ENCODE data around the gene RYR3.

The RYR3 gene

DNA sequence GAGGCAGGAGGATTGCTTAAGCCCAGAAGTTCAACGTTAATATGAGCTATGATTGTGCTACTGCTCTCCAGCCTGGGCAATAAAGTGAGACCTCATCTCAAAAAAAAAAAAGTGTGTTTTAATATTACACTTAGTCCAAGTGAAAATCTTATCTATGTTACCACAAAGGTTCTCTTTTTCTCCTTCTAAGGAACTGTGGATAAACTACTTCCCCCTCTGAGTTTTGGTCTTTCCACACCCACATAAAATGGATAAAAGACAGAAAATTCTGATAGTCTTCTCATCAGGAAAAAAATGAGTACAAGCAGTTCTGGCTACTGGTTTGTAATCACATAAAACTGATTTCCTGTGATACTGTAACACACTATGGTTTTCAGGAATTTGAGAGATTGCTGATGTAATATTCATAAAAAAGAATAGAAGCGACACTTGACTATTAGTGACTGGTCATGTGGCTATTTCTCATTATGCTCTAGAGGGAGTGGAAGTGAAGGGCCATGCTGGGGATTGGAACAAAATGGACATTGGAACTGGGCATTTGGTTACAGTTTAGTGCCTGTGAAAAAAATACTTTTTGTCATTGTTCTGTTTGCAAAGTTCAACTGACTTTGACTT is 68.2 kb downstream of the RYR3 start:
- H3K9ac ChIP-seq, result no peak overlapping the region
- no peaks in the 10 kb centered on the region for H3K4me1 ChIP-seq (ENCODE audit: low read depth, poor library complexity, severe bottlenecking)
- TF ChIP-seq CTCF (conservative IDR thresholded peaks at IDR 0.05; ENCODE audit: low read depth, low read length), result no peak
- H3K36me3 ChIP-seq (ENCODE audit: insufficient read depth), result no peaks in the 10 kb centered on the region
- no peaks in the 10 kb centered on the region for H3K79me2 ChIP-seq (ENCODE audit: insufficient read depth, low read depth)
- no peaks in the 10 kb centered on the region for H4K20me1 ChIP-seq (ENCODE audit: insufficient read depth)
- no peak overlapping the region for H3K27ac ChIP-seq
- no peak overlapping the region for H3K4me2 ChIP-seq
- H3K27me3 ChIP-seq (ENCODE audit: insufficient read depth, low read depth), result no peaks in the 10 kb centered on the region
- H3K4me3 ChIP-seq (IDR thresholded peaks at IDR 0.05; ENCODE audit: insufficient read depth, low read depth, low read length), result no peak overlapping the region
- no peak overlapping the region for H2AFZ ChIP-seq (ENCODE audit: low read depth)

DNA sequence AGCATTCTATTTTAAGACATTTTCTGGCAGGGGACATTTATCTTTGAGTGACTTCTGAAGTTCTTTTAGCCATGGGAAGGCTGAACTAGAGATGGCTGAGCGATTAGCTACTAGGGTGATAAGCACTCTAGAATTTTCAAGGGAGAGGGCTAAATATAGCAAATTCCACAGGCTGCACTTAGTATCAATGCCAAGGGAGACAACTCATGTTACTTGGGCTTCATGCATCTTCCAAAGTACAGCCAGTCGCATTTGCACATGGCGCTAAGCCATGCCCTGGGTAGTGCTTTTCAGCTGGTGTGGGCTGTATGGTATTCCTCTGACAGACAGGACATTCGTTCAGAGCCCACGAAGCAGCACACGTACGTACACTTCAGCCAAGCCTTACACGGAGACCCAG is 69.6 kb downstream of the RYR3 start:
- no peak for TF ChIP-seq CTCF (conservative IDR thresholded peaks at IDR 0.05; ENCODE audit: low read depth, low read length)
- no peaks in the 10 kb centered on the region for H3K36me3 ChIP-seq (ENCODE audit: insufficient read depth)

GRCh38 chr15:33382491-33382890 is 71.7 kb downstream of the RYR3 start:
- Histone ChIP-seq H3K79me2 (ENCODE audit: insufficient read depth, low read depth) (no peaks in the 10 kb centered on the region), H3K4me2 (no peak overlapping the region), H3K4me3 (IDR thresholded peaks at IDR 0.05; ENCODE audit: insufficient read depth, low read depth, low read length) (no peak overlapping the region), H2AFZ (ENCODE audit: low read depth) (no peak overlapping the region), H3K4me1 (ENCODE audit: low read depth, poor library complexity, severe bottlenecking) (no peaks in the 10 kb centered on the region), H3K27me3 (ENCODE audit: insufficient read depth, low read depth) (no peaks in the 10 kb centered on the region), H3K36me3 (ENCODE audit: insufficient read depth) (no peaks in the 10 kb centered on the region), H3K9ac (no peak overlapping the region), H4K20me1 (ENCODE audit: insufficient read depth) (no peaks in the 10 kb centered on the region), H3K27ac (no peak overlapping the region)
- TF ChIP-seq CTCF (conservative IDR thresholded peaks at IDR 0.05; ENCODE audit: low read depth, low read length), result no peak

More for the DNA sequence above, 69.6 kb downstream of the RYR3 start:
- H3K27ac ChIP-seq, result no peak overlapping the region
- H3K4me1 ChIP-seq (ENCODE audit: low read depth, poor library complexity, severe bottlenecking), result no peaks in the 10 kb centered on the region
- no peaks in the 10 kb centered on the region for H3K27me3 ChIP-seq (ENCODE audit: insufficient read depth, low read depth)
- no peak overlapping the region for H3K4me3 ChIP-seq (IDR thresholded peaks at IDR 0.05; ENCODE audit: insufficient read depth, low read depth, low read length)
- H3K9ac ChIP-seq, result no peak overlapping the region
- H2AFZ ChIP-seq (ENCODE audit: low read depth), result no peak overlapping the region
- H3K79me2 ChIP-seq (ENCODE audit: insufficient read depth, low read depth), result no peaks in the 10 kb centered on the region
- no peak overlapping the region for H3K4me2 ChIP-seq
- H4K20me1 ChIP-seq (ENCODE audit: insufficient read depth), result no peaks in the 10 kb centered on the region

GRCh38 chr15:33384307-33384706 is 73.5 kb downstream of the RYR3 start:
- Histone ChIP-seq H3K36me3 (ENCODE audit: insufficient read depth) (no peaks in the 10 kb centered on the region), H3K79me2 (ENCODE audit: insufficient read depth, low read depth) (no peaks in the 10 kb centered on the region), H3K4me3 (IDR thresholded peaks at IDR 0.05; ENCODE audit: insufficient read depth, low read depth, low read length) (no peak overlapping the region), H2AFZ (ENCODE audit: low read depth) (no peak overlapping the region), H3K9ac (no peak overlapping the region), H4K20me1 (ENCODE audit: insufficient read depth) (no peaks in the 10 kb centered on the region), H3K4me1 (ENCODE audit: low read depth, poor library complexity, severe bottlenecking) (no peaks in the 10 kb centered on the region), H3K4me2 (no peak overlapping the region), H3K27me3 (ENCODE audit: insufficient read depth, low read depth) (no peaks in the 10 kb centered on the region), H3K27ac (no peak overlapping the region)
- no peak for TF ChIP-seq CTCF (conservative IDR thresholded peaks at IDR 0.05; ENCODE audit: low read depth, low read length)
